GM12892 (cell line): ENCODE measurements around the gene KCNJ6.

Experiments used
- POLR2A ChIP-seq: IDR thresholded peaks from 2 replicates; pipeline ENCODE4 v1.6.1; 2011; ENCODE audit warnings: low read depth, low read length, control low read depth
- POLR2AphosphoS5 ChIP-seq: IDR thresholded peaks from 2 replicates; pipeline ENCODE4 v1.6.1; 2011; ENCODE audit warnings: low read depth, low read length, control low read depth
- TAF1 ChIP-seq: IDR thresholded peaks from 2 replicates; pipeline ENCODE4 v1.6.1; 2011; ENCODE audit warnings: low read depth, mild to moderate bottlenecking, control low read depth, low read length, borderline replicate concordance

GRCh38 chr21:37940691-37941090 is 24.4 kb upstream of the KCNJ6 start:
- TF ChIP-seq POLR2AphosphoS5 (no peak), POLR2A (no peak), TAF1 (no peak)
